KMS-11 (cell line): ENCODE results near the gene IL24.

Experiments
- H2AFZ ChIP-seq: fragments of 200-600 bp; sonication (generic); 2 replicates; pipeline ENCODE4 v1.6.1; 2016; ENCODE audit warnings: antibody characterized with exemption, mixed run types, low read depth
- H3K27ac ChIP-seq: fragments of 200-600 bp; sonication (generic); 2 replicates; pipeline ENCODE4 v1.6.1; 2016; ENCODE audit warnings: mild to moderate bottlenecking, mixed run types
- H3K27me3 ChIP-seq: fragments of 200-600 bp; sonication (generic); 2 replicates; pipeline ENCODE4 v1.6.1; 2017; ENCODE audit warnings: mild to moderate bottlenecking, low read depth, mixed run types, moderate library complexity; ENCODE audit not compliant: insufficient read depth
- H3K36me3 ChIP-seq: fragments of 200-600 bp; sonication (generic); 2 replicates; pipeline ENCODE4 v1.6.1; 2017; ENCODE audit warnings: mild to moderate bottlenecking, mixed run types; ENCODE audit not compliant: insufficient read depth
- H3K4me1 ChIP-seq: fragments of 200-600 bp; sonication (generic); 2 replicates; pipeline ENCODE4 v1.6.1; 2016; ENCODE audit warnings: mild to moderate bottlenecking, low read depth, mixed run types; ENCODE audit not compliant: poor library complexity, severe bottlenecking
- H3K4me2 ChIP-seq: fragments of 200-600 bp; sonication (generic); 2 replicates; pipeline ENCODE4 v1.7.0; 2016; ENCODE audit warnings: mild to moderate bottlenecking, mixed run types
- H3K4me3 ChIP-seq: fragments of 200-600 bp; sonication (generic); IDR thresholded peaks from 2 replicates; pipeline ENCODE4 v1.6.1; 2017; ENCODE audit warnings: low read depth, low read length, mixed read lengths; ENCODE audit not compliant: insufficient read depth
- H3K79me2 ChIP-seq: fragments of 200-600 bp; sonication (generic); 2 replicates; pipeline ENCODE4 v1.6.1; 2016; ENCODE audit warnings: low read depth, mixed run types; ENCODE audit not compliant: insufficient read depth
- H3K9ac ChIP-seq: fragments of 200-600 bp; sonication (generic); 2 replicates; pipeline ENCODE4 v1.6.1; 2016; ENCODE audit warnings: mild to moderate bottlenecking, mixed run types
- H4K20me1 ChIP-seq: fragments of 200-600 bp; sonication (generic); 2 replicates; pipeline ENCODE4 v1.6.1; 2016; ENCODE audit warnings: mild to moderate bottlenecking, mixed run types; ENCODE audit not compliant: insufficient read depth
- CTCF ChIP-seq: fragments of 200-600 bp; sonication (generic); conservative IDR thresholded peaks from 2 replicates; pipeline ENCODE4 v1.6.1; 2017; ENCODE audit warnings: low read depth, mild to moderate bottlenecking, antibody characterized with exemption, low read length, moderate library complexity, mixed read lengths

The IL24 gene

GRCh38 chr1:206873603-206874188, 23.5 kb upstream of the IL24 start:
- H3K79me2 ChIP-seq, result no peaks in the 10 kb centered on the region
- no peak overlapping the region for H3K9ac ChIP-seq
- H3K27me3 ChIP-seq, result no peaks in the 10 kb centered on the region
- H2AFZ ChIP-seq, result no peak overlapping the region
- no peaks in the 10 kb centered on the region for H3K36me3 ChIP-seq
- H3K4me2 ChIP-seq, result no peak overlapping the region
- no peak for TF ChIP-seq CTCF
- no peak overlapping the region for H3K4me3 ChIP-seq
- H4K20me1 ChIP-seq, result no peaks in the 10 kb centered on the region
- H3K27ac ChIP-seq, result no peak overlapping the region
- peaks cover 13% of the 10 kb centered on the region for H3K4me1 ChIP-seq

GRCh38 chr1:206875752-206876377, 21.4 kb upstream of the IL24 start:
- no peaks in the 10 kb centered on the region for H3K27me3 ChIP-seq
- no peaks in the 10 kb centered on the region for H3K79me2 ChIP-seq
- no peaks in the 10 kb centered on the region for H4K20me1 ChIP-seq
- H3K4me3 ChIP-seq, result peak overlapping the region; percentile 33
- H3K4me2 ChIP-seq, result no peak overlapping the region
- no peaks in the 10 kb centered on the region for H3K36me3 ChIP-seq
- TF ChIP-seq CTCF, result no peak
- H3K27ac ChIP-seq, result no peak overlapping the region
- H3K9ac ChIP-seq, result no peak overlapping the region
- H3K4me1 ChIP-seq, result peaks cover 13% of the 10 kb centered on the region
- H2AFZ ChIP-seq, result no peak overlapping the region

GRCh38 chr1:206878456-206878855, 18.8 kb upstream of the IL24 start:
- no peaks in the 10 kb centered on the region for H3K36me3 ChIP-seq
- H2AFZ ChIP-seq, result no peak overlapping the region
- no peaks in the 10 kb centered on the region for H3K27me3 ChIP-seq
- no peak overlapping the region for H3K4me2 ChIP-seq
- no peak overlapping the region for H3K27ac ChIP-seq
- H3K4me3 ChIP-seq, result peak overlapping the region; percentile 23
- TF ChIP-seq CTCF, result peak; percentile 66
- H3K9ac ChIP-seq, result no peak overlapping the region
- H4K20me1 ChIP-seq, result no peaks in the 10 kb centered on the region
- no peaks in the 10 kb centered on the region for H3K79me2 ChIP-seq
- peaks cover 11% of the 10 kb centered on the region for H3K4me1 ChIP-seq

GRCh38 chr1:206880314-206880713, 16.9 kb upstream of the IL24 start:
- no peak overlapping the region for H2AFZ ChIP-seq

More at GRCh38 chr1:206880314-206880713, 16.9 kb upstream of the IL24 start:
- Histone ChIP-seq H3K4me1 (peaks cover 14% of the 10 kb centered on the region), H3K79me2 (no peaks in the 10 kb centered on the region), H4K20me1 (no peaks in the 10 kb centered on the region), H3K4me3 (no peak overlapping the region), H3K27ac (no peak overlapping the region), H3K9ac (no peak overlapping the region), H3K27me3 (no peaks in the 10 kb centered on the region), H3K4me2 (no peak overlapping the region), H3K36me3 (no peaks in the 10 kb centered on the region)
- TF ChIP-seq CTCF, result no peak
